KG1 (cell line): ENCODE measurements around the gene CKLF.
"Not testable (repeated sequence)": the region's sequence is repeated elsewhere in the genome, so short reads cannot be mapped to it uniquely, and the experiment has no call there.

ENCODE experiments used
- DNase-seq: peaks from one replicate; lab custom pipeline; 2025; lab: John Stamatoyannopoulos, UW

The CKLF gene

DNA sequence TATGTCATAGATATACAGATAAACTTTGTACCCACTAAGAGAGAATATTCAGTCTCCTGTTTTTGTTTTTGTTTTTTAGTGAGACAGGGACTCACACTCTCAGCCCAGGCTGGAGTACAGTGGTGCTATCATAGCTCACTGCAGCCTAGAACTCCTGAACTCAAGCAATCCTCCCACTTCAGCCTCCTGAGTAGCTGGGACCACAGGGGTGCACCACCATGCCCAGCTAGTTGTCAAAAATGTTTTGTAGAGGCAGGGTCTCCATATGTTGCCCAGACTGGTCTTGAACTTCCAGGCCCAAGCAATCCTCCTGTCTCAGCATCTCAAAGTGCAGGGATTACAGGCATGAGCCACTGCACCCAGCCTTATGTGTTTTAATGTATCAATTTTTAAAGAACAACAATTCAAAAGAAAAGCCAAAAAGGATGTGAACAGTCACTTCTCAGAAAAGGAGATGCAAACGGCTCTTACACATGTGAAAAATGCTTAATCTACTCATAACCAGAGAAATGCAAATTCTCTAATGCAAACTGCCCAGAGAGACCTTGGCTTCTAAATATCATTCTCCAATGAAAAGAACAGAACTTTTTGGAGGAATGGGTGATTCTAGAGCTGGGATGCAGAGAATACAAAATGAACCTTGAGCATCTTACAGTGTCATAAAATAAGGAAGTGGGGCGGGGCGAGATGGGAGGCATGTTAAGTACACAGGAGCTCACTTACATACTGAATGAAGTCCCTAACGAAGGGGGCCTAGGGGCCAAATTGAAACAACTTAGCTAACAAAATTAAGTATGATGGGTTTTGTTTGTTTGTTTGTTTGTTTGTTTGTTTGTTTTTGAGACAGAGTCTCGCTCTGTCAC, 44.8 kb downstream of the CKLF start:
- DNase-seq: no peak

GRCh38 chr16:66598111-66598510, 45.7 kb downstream of the CKLF start:
- no peak for DNase-seq

GRCh38 chr16:66599726-66600125, 47.4 kb downstream of the CKLF start:
- DNase-seq: no peak

DNA sequence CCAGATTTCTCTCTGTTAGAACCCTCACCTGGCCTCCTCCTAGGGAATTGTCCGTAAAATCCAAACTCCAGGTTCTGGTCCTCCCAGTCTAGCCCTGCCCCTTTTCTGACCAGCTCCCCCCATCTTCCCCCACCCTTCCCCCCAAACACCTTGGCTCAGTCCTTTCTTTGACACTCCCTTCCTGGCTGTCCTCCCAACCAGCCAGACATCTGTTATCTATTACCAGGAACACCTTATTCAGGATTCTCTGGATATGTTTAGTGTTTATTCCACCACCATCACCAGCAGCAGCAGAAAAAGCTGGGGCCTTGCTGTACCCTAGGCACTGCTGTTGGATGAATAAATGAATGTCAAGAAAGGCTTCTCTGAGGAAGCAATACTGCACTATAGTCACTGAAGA, 48.1 kb downstream of the CKLF start:
- no peak for DNase-seq

- DNase-seq: no peak
Observed at GRCh38 chr16:66601471-66601870, 49.1 kb downstream of the CKLF start.

DNA sequence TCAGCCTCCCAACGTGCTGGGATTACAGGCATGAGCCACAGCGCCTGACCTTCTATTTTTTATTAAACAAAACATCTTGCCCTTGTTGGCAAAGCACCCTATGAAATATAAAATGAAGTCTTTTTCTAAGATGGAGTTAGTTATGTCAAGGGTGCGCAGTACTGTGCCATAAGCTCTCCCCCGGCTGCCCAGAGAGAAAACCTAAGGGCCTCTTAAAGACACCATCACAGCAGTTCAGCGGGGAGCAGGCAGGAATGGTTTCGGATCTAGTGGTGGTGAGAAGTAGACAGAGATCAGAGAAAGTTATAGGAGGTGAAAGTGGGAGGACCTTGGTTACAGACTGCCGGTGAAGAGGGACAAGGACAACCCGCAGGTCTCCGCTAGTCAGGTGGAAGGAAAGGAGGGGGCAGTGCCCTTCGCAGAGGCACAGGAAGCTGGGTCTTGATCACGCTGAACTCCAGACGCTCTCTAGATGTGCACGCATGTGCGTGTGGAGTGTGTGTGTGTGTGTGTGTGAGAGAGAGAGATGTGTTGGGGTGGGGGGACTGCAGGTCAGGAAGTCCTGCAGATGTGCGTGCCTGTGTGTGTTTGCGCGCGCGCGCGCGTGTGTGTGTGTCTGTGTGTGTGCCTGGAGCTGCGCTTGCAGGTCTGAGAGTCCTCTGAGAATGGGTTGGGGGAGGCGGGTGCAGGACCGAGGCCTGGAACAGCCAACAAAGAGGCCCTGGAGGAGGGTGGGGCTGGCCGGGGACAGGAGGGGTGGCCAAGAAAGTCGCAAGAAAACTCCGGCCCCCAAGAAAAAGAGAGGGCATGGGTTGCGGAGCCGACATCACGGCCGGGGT, 51.4 kb downstream of the CKLF start:
- peak; percentile 65 for DNase-seq

DNA sequence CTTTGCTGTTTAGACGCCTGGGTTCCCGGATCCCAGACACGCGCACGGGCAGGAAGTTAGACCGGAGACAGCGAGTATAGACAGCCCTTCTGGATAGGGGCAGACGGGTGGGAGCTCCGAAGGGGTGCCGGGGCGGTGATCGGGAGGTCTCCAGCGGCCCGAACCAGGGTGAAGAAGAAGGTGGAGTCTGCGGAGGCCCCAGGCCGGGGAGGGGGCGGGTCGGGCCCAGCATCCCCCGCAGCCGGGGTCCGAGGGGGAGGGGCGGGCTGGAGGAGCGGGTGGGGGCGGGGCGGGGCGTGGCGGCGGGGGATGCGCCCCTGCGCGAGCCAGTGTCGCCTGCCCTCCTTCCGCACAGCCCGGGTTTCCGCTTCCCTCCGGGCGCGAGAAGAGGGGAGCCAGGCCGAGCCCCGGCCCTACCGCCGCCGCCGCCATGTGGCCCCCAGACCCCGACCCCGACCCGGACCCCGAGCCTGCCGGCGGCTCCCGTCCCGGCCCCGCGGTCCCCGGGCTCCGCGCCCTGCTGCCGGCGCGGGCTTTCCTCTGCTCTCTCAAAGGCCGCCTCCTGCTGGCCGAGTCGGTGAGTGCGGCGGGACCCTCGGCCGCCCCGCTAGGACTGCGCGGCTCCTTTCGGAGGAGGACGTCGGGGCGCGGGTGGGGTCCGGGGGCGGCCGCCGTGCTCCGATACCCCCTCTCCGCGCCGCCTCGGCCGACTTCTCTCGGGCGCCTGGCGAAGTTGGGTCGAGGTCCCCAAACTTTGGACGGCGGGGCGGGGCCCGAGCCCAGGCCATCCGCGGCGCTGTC, 52.2 kb downstream of the CKLF start, which contains the start of gene CMTM3:
Gene CMTM3, plus strand, starts transcription at position 329 of the 801 bp plus-strand sequence. Its CDS starts 102 bp downstream, at position 431.
- DNase-seq: peak; percentile 59

DNA sequence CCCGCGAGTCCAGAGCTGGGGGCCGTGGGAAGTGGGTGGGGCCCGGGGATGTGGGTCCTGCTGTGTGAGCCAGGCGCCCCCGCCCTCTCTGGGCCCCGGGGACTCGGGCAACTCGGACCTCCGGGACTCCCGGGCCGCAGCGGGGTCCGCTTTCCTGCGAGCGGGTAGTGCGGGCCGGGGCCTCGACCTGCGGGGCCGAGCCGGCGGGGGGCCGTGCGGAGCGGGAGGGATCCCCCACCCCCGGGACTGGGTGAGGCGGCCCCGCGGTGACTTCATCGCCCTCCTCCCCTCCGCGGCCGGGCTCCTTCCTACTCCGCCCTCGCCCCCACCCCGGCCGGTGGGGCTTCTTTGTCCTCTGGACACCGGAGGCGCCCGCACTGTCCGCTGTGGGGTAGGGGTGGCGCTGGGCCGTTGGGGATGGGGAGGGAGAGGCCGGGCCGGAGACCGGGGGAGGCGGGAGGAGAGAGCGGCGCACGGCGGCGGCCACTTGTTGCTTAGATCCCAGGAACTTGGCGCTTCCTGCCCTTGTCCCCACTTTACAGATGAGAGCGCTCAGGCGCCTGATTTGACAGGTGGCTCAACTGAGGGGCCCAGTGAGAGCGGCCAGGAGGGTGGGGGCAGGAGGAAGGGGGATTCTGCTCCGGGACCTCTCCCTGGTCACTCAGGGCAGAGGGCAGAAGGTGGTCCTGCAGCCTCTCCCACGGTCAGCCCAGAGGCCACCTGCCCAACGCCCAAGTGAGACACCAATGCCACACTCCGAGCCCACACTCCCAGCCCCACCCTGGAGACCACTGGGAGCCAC, 53.0 kb downstream of the CKLF start:
- no peak for DNase-seq

DNA sequence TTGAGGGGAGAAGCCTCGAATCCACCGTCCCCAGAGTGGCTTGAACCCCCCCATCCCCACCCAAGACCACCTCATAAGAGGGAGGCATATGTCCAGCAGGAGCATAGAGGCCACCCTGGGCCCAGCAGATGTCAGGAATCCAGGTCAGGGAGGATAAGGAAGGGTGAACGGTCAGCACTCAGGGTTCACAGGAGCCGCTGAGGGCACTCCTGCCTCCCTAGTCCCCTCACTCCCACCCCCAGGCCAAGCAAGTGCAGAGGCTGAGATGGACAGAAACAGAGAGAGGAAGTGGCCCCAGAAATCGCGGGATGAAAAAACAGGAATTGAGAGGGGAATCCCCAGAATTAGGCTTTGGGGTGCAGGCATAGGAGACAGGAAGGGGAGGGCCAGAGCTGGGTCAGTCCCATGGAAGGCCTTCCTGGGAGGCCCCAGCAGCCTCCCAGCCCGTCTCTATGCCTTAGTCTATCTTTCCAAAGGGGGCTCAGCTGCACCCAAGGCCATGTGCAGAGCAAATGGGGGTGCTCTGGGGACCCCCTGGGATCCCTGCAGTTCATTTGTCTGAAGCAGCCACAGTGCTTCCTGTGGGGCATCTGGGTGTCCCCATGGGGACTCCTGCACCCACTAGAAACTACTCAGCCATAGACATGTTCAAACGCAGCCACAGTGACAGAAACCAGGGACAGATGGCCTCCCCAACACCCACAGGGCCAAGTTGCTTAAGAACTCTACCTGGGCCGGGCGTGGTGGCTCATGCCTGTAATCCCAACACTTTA, 53.8 kb downstream of the CKLF start:
- no peak for DNase-seq

- DNase-seq: peak; percentile 64
Observed at GRCh38 chr16:66608241-66609138, 56.1 kb downstream of the CKLF start.

GRCh38 chr16:66609139-66609510, 56.7 kb downstream of the CKLF start:
- no peak for DNase-seq

- no peak for DNase-seq
Observed at GRCh38 chr16:66610111-66610820, 57.9 kb downstream of the CKLF start.

DNA sequence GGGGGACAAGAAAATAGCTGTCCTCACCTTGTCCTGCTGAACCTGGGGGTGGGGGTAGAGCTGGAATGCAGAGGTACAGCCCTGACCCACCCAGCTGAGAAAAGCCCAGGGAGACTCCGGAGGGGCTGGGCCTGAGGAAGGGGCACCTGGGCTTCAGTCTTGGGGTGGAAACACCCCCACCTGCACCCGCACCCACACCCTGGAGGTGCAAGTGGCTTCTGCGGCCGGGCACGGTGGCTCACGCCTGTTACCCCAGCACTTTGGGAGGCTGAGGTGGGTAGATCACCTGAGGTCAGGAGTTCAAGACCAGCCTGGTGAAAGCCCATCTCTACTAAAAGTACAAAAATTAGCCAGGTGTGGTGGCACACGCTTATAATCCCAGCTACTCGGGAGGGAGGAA, 59.5 kb downstream of the CKLF start:
- DNase-seq: not testable (repeated sequence)

DNA sequence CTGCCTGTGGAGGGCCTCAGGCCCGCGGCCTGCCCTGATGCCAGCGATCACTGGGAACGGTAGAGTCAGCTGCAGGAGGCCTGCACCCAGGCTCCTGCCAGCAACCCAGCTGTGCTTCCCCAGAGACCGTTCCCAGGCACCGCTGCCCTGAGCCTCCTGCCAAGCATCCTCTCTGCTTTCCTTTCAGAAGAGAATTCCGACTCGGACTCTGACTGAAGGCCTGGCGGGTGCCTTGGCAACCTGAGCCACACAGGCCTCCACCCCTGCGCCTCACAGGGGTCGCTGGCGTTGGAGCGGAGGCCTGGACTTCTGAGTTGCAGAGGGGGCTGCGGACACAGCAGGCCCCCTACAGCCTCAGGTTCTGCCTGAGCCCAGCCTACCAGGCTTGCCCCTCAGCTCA, 60.0 kb downstream of the CKLF start:
- DNase-seq: no peak

- DNase-seq: no peak
Observed at GRCh38 chr16:66614161-66614802, 61.9 kb downstream of the CKLF start.
